Measurements from ENCODE around the gene ATP1A3.

Gene ATP1A3

GRCh38 chr19:41984961-41985360 lies 9.1 kb downstream of the ATP1A3 start:
- DNase-seq (ENCODE audit: low read depth) = no peak

- no peak for DNase-seq (ENCODE audit: low read depth)
Measured at GRCh38 chr19:41981724-41982123, 12.3 kb downstream of the ATP1A3 start.

GRCh38 chr19:41978470-41978869 lies 15.6 kb downstream of the ATP1A3 start:
- DNase-seq (ENCODE audit: low read depth) = no peak

- DNase-seq (ENCODE audit: low read depth) = no peak
Measured at GRCh38 chr19:41977916-41978315, 16.1 kb downstream of the ATP1A3 start.

- DNase-seq (ENCODE audit: low read depth) = no peak
Measured at GRCh38 chr19:41974652-41975051, 19.4 kb downstream of the ATP1A3 start.

- DNase-seq (ENCODE audit: low read depth) = no peak
Measured at GRCh38 chr19:41971363-41971762, 22.7 kb downstream of the ATP1A3 start.

GRCh38 chr19:41969772-41970458 lies 24.1 kb downstream of the ATP1A3 start:
- DNase-seq (ENCODE audit: low read depth) = no peak

GRCh38 chr19:41968751-41969595 lies 25.1 kb downstream of the ATP1A3 start:
- no peak for DNase-seq (ENCODE audit: low read depth)

- no peak for DNase-seq (ENCODE audit: low read depth)
Measured at GRCh38 chr19:41967054-41967783, 26.8 kb downstream of the ATP1A3 start.

- DNase-seq (ENCODE audit: low read depth) = no peak
Measured at GRCh38 chr19:41965106-41965505, 28.9 kb downstream of the ATP1A3 start.

GRCh38 chr19:41960973-41961372 lies 33.1 kb downstream of the ATP1A3 start:
- DNase-seq (ENCODE audit: low read depth) = no peak

- DNase-seq (ENCODE audit: low read depth) = peak; percentile 79
Measured at GRCh38 chr19:41959056-41960053, 34.7 kb downstream of the ATP1A3 start, which contains the start of gene RABAC1. RABAC1 (minus strand) TSS chr19:41959321; CDS start chr19:41959292, 29 bp downstream.

- peak; percentile 64 for DNase-seq (ENCODE audit: low read depth)
Measured at GRCh38 chr19:41958367-41959055, 35.5 kb downstream of the ATP1A3 start.

GRCh38 chr19:41957838-41958366 lies 36.1 kb downstream of the ATP1A3 start:
- no peak for DNase-seq (ENCODE audit: low read depth)

GRCh38 chr19:41957161-41957837 lies 36.7 kb downstream of the ATP1A3 start:
- no peak for DNase-seq (ENCODE audit: low read depth)

GRCh38 chr19:41956621-41957020 lies 37.4 kb downstream of the ATP1A3 start:
- DNase-seq (ENCODE audit: low read depth) = no peak

GRCh38 chr19:41955521-41955920 lies 38.5 kb downstream of the ATP1A3 start:
- DNase-seq (ENCODE audit: low read depth) = no peak

GRCh38 chr19:41951686-41952172 lies 42.3 kb downstream of the ATP1A3 start:
- DNase-seq (ENCODE audit: low read depth) = peak; percentile 73

- DNase-seq (ENCODE audit: low read depth) = no peak
Measured at GRCh38 chr19:41947091-41947490, 46.9 kb downstream of the ATP1A3 start.
